ENCODE results near the gene PTGFRN.
"Not testable (repeated sequence)": the region's sequence is repeated elsewhere in the genome, so short reads cannot be mapped to it uniquely, and the experiment has no call there.

PTGFRN gene

GRCh38 chr1:116962987-116963639, 53.4 kb downstream of the PTGFRN start:
- in situ Hi-C loops (cut with HindIII; ENCODE audit: low sequenced_read_pairs): no loop called here

GRCh38 chr1:116966791-116967190, 57.1 kb downstream of the PTGFRN start:
- in situ Hi-C loops (cut with HindIII; ENCODE audit: low sequenced_read_pairs): no loop called here

- in situ Hi-C loops (cut with HindIII; ENCODE audit: low sequenced_read_pairs): no loop called here
Observed at GRCh38 chr1:116968724-116969123, 59.0 kb downstream of the PTGFRN start.

- in situ Hi-C loops (cut with HindIII; ENCODE audit: low sequenced_read_pairs): no loop called here
Observed at GRCh38 chr1:116971258-116971860, 61.6 kb downstream of the PTGFRN start.

- in situ Hi-C loops (cut with HindIII; ENCODE audit: low sequenced_read_pairs): no loop called here
Observed at GRCh38 chr1:116971965-116972673, 62.4 kb downstream of the PTGFRN start.

GRCh38 chr1:116972674-116973030, 62.9 kb downstream of the PTGFRN start:
- in situ Hi-C loops (cut with HindIII; ENCODE audit: low sequenced_read_pairs): no loop called here

- in situ Hi-C loops (cut with HindIII; ENCODE audit: low sequenced_read_pairs): not testable (repeated sequence)
Observed at GRCh38 chr1:116980309-116980708, 70.6 kb downstream of the PTGFRN start.

GRCh38 chr1:116981521-116982037, 71.9 kb downstream of the PTGFRN start:
- in situ Hi-C loops (cut with HindIII; ENCODE audit: low sequenced_read_pairs): no loop called here

- in situ Hi-C loops (cut with HindIII; ENCODE audit: low sequenced_read_pairs): no loop called here
Observed at GRCh38 chr1:116982319-116983004, 72.7 kb downstream of the PTGFRN start.

- in situ Hi-C loops (cut with HindIII; ENCODE audit: low sequenced_read_pairs): no loop called here
Observed at GRCh38 chr1:116983112-116983511, 73.4 kb downstream of the PTGFRN start.

GRCh38 chr1:116983678-116984077, 74.0 kb downstream of the PTGFRN start:
- in situ Hi-C loops (cut with HindIII; ENCODE audit: low sequenced_read_pairs): no loop called here

GRCh38 chr1:116984406-116985160, 74.9 kb downstream of the PTGFRN start:
- in situ Hi-C loops (cut with HindIII; ENCODE audit: low sequenced_read_pairs): no loop called here

GRCh38 chr1:116986421-116987255, 76.9 kb downstream of the PTGFRN start:
- in situ Hi-C loops (cut with HindIII; ENCODE audit: low sequenced_read_pairs): no loop called here

GRCh38 chr1:116987256-116987555, 77.5 kb downstream of the PTGFRN start:
- in situ Hi-C loops (cut with HindIII; ENCODE audit: low sequenced_read_pairs): no loop called here

- in situ Hi-C loops (cut with HindIII; ENCODE audit: low sequenced_read_pairs): no loop called here
Observed at GRCh38 chr1:116988248-116988647, 78.5 kb downstream of the PTGFRN start.

- in situ Hi-C loops (cut with HindIII; ENCODE audit: low sequenced_read_pairs): no loop called here
Observed at GRCh38 chr1:116988908-116989307, 79.2 kb downstream of the PTGFRN start.

- in situ Hi-C loops (cut with HindIII; ENCODE audit: low sequenced_read_pairs): no loop called here
Observed at GRCh38 chr1:116989835-116990234, 80.1 kb downstream of the PTGFRN start.

- in situ Hi-C loops (cut with HindIII; ENCODE audit: low sequenced_read_pairs): no loop called here
Observed at GRCh38 chr1:116990612-116991151, 81.0 kb downstream of the PTGFRN start.

- in situ Hi-C loops (cut with HindIII; ENCODE audit: low sequenced_read_pairs): no loop called here
Observed at GRCh38 chr1:116991171-116991845, 81.6 kb downstream of the PTGFRN start.

Data from endothelial cell of hepatic sinusoid (primary cell).